ENCODE data around the gene PKMYT1.

PKMYT1 gene

GRCh38 chr16:2987833-2988232 is 7.6 kb upstream of the PKMYT1 start:
- Histone ChIP-seq H3K9ac (ENCODE audit: low read depth, low read length) (no peak overlapping the region), H3K4me2 (ENCODE audit: low read length) (no peak overlapping the region), H3K27me3 (ENCODE audit: control insufficient read depth, insufficient read depth, low read length) (no peaks in the 10 kb centered on the region), H3K4me1 (ENCODE audit: control insufficient read depth, insufficient read depth, low read length) (peaks cover 14% of the 10 kb centered on the region), H3K36me3 (ENCODE audit: insufficient read depth, low read length) (no peaks in the 10 kb centered on the region), H3K9me3 (replicated peaks; ENCODE audit: low read length) (no peaks in the 10 kb centered on the region), H3K4me3 (ENCODE audit: low read length) (no peak overlapping the region)

GRCh38 chr16:2987286-2987685 is 7.0 kb upstream of the PKMYT1 start:
- no peaks in the 10 kb centered on the region for H3K36me3 ChIP-seq (ENCODE audit: insufficient read depth, low read length)
- H3K9me3 ChIP-seq (replicated peaks; ENCODE audit: low read length): no peaks in the 10 kb centered on the region
- H3K4me2 ChIP-seq (ENCODE audit: low read length): no peak overlapping the region
- no peaks in the 10 kb centered on the region for H3K27me3 ChIP-seq (ENCODE audit: control insufficient read depth, insufficient read depth, low read length)
- H3K4me3 ChIP-seq (ENCODE audit: low read length): no peak overlapping the region
- H3K9ac ChIP-seq (ENCODE audit: low read depth, low read length): no peak overlapping the region
- peaks cover 14% of the 10 kb centered on the region for H3K4me1 ChIP-seq (ENCODE audit: control insufficient read depth, insufficient read depth, low read length)

GRCh38 chr16:2986623-2987188 is 6.5 kb upstream of the PKMYT1 start:
- Histone ChIP-seq H3K9ac (ENCODE audit: low read depth, low read length) (no peak overlapping the region), H3K9me3 (replicated peaks; ENCODE audit: low read length) (no peaks in the 10 kb centered on the region), H3K36me3 (ENCODE audit: insufficient read depth, low read length) (no peaks in the 10 kb centered on the region), H3K4me3 (ENCODE audit: low read length) (no peak overlapping the region), H3K4me1 (ENCODE audit: control insufficient read depth, insufficient read depth, low read length) (peaks cover 14% of the 10 kb centered on the region), H3K4me2 (ENCODE audit: low read length) (no peak overlapping the region), H3K27me3 (ENCODE audit: control insufficient read depth, insufficient read depth, low read length) (no peaks in the 10 kb centered on the region)

DNA sequence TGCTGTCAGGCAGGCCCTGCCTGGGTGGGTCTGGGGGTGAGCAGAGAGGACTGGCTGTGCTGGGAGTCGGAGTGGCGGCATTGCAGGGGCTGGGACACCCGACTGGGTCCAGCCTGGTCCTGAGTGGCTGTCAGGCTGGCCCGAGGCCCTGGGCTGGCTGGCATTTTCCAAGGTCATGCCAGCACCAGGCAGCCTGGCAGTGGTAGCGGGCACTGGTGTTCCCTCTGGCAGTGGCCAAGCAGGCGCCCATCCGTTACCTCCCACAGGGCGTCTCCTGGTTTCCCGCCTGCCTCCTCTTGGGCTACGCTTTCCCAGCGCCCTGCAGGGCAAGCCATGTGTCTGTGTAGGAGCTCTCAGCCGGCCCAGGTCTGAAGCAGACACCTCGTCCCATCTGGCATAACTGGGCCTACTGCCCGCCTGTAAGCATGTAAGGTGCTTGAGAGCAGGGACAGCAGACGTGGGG is 5.7 kb upstream of the PKMYT1 start:
- Histone ChIP-seq H3K4me3 (ENCODE audit: low read length) (no peak overlapping the region), H3K36me3 (ENCODE audit: insufficient read depth, low read length) (no peaks in the 10 kb centered on the region), H3K9ac (ENCODE audit: low read depth, low read length) (no peak overlapping the region), H3K27me3 (ENCODE audit: control insufficient read depth, insufficient read depth, low read length) (no peaks in the 10 kb centered on the region), H3K4me1 (ENCODE audit: control insufficient read depth, insufficient read depth, low read length) (peaks cover 15% of the 10 kb centered on the region), H3K9me3 (replicated peaks; ENCODE audit: low read length) (no peaks in the 10 kb centered on the region), H3K4me2 (ENCODE audit: low read length) (no peak overlapping the region)

DNA sequence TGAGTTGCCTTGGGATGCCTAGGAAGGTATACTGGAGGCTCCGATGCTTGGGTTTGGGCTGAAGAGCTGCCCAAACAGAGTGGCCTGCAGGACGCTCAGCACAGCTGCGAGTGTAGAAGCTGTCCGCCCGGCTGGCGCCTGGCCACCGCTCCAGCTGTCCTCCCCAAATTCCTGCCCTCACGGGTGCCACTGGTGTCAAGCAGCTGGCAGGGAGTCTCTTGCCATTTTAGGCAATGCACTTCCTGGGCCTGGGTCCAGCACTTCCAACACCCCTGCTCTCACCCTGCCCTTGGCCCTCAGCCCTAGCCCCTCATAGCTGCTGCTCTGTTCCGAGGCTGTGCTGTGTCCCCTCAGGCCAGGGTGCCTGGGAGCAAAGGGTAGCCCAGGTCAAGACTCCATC is 5.2 kb upstream of the PKMYT1 start:
- H3K9ac ChIP-seq (ENCODE audit: low read depth, low read length): no peak overlapping the region

DNA sequence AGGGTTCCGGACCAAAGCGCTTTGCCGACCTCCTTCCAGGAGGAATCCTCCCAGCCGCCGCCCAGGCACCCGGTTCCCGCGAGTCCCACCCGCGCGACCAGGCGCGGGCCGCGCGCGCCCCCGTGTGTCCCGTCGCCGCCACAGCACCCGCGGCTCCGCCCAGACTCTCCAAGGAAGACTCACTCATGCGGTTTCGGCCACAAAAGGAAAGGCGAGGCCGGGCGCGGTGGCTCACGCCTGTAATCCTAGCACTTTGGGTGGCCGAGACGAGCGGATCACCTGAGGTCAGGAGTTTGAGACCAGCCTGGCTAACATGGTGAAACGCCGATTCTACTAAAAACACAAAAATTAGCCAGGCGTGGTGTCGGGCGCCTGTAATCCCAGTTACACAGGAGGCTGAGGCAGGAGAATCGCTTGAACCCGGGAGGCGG is 3.5 kb upstream of the PKMYT1 start:
- Histone ChIP-seq H3K4me3 (ENCODE audit: low read length) (peak overlapping the region; percentile 60), H3K9me3 (replicated peaks; ENCODE audit: low read length) (no peaks in the 10 kb centered on the region), H3K27me3 (ENCODE audit: control insufficient read depth, insufficient read depth, low read length) (no peaks in the 10 kb centered on the region), H3K4me1 (ENCODE audit: control insufficient read depth, insufficient read depth, low read length) (peaks cover 26% of the 10 kb centered on the region), H3K9ac (ENCODE audit: low read depth, low read length) (peak overlapping the region; percentile 65), H3K36me3 (ENCODE audit: insufficient read depth, low read length) (no peaks in the 10 kb centered on the region), H3K4me2 (ENCODE audit: low read length) (peak overlapping the region; percentile 79)

More for the DNA sequence above, 5.2 kb upstream of the PKMYT1 start:
- no peak overlapping the region for H3K4me3 ChIP-seq (ENCODE audit: low read length)
- peaks cover 19% of the 10 kb centered on the region for H3K4me1 ChIP-seq (ENCODE audit: control insufficient read depth, insufficient read depth, low read length)
- H3K36me3 ChIP-seq (ENCODE audit: insufficient read depth, low read length): no peaks in the 10 kb centered on the region
- H3K4me2 ChIP-seq (ENCODE audit: low read length): no peak overlapping the region
- H3K9me3 ChIP-seq (replicated peaks; ENCODE audit: low read length): no peaks in the 10 kb centered on the region
- no peaks in the 10 kb centered on the region for H3K27me3 ChIP-seq (ENCODE audit: control insufficient read depth, insufficient read depth, low read length)

- Histone ChIP-seq H3K36me3 (ENCODE audit: insufficient read depth, low read length) (no peaks in the 10 kb centered on the region), H3K4me2 (ENCODE audit: low read length) (no peak overlapping the region), H3K4me1 (ENCODE audit: control insufficient read depth, insufficient read depth, low read length) (peaks cover 26% of the 10 kb centered on the region), H3K4me3 (ENCODE audit: low read length) (no peak overlapping the region), H3K9me3 (replicated peaks; ENCODE audit: low read length) (no peaks in the 10 kb centered on the region), H3K27me3 (ENCODE audit: control insufficient read depth, insufficient read depth, low read length) (no peaks in the 10 kb centered on the region), H3K9ac (ENCODE audit: low read depth, low read length) (no peak overlapping the region)
Observed at GRCh38 chr16:2982402-2982801, 2.2 kb upstream of the PKMYT1 start.

- no peaks in the 10 kb centered on the region for H3K36me3 ChIP-seq (ENCODE audit: insufficient read depth, low read length)
Observed at GRCh38 chr16:2981899-2982250, 1.6 kb upstream of the PKMYT1 start.

DNA sequence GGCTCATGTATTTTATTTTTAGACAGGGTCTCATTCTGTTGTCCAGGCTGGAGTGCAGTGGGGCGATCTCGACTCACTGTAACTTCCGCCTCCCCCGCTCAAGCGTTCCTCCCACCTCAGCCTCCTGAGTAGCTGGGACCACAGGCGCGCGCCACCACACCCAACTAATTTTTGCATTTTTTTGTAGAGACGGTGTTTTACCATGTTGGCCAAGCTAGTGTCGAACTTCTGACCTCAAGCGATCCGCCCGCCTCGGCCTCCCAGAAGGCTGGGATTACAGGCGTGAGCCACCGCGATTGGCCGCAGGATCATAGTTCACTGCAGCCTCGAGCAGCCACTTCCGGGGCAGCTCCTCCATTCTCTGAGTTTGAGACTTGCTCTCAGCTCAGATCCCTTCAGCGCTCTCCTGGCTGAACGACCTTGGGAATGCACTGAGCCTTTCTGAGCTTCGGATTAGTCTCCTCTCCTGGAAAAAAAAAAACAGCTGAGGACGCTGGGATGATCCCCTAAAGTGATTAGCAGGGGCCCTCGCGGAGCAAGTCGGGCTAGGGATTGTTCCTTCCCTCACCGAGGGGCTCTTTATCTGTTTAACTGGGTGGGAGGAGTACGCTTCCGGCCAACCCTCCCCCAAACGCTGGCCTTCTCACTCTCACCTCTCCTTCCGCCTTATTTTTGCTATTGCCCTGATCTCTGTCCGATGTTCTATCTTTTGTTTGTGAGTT is 1.1 kb upstream of the PKMYT1 start:
- Histone ChIP-seq H3K27me3 (ENCODE audit: control insufficient read depth, insufficient read depth, low read length) (no peaks in the 10 kb centered on the region), H3K36me3 (ENCODE audit: insufficient read depth, low read length) (no peaks in the 10 kb centered on the region), H3K4me1 (ENCODE audit: control insufficient read depth, insufficient read depth, low read length) (peaks cover 26% of the 10 kb centered on the region), H3K9ac (ENCODE audit: low read depth, low read length) (peak overlapping the region; percentile 97), H3K4me3 (ENCODE audit: low read length) (peak overlapping the region; percentile 83), H3K9me3 (replicated peaks; ENCODE audit: low read length) (no peaks in the 10 kb centered on the region), H3K4me2 (ENCODE audit: low read length) (peak overlapping the region; percentile 96)

More at GRCh38 chr16:2981899-2982250, 1.6 kb upstream of the PKMYT1 start:
- no peak overlapping the region for H3K4me2 ChIP-seq (ENCODE audit: low read length)
- H3K27me3 ChIP-seq (ENCODE audit: control insufficient read depth, insufficient read depth, low read length): no peaks in the 10 kb centered on the region
- peaks cover 26% of the 10 kb centered on the region for H3K4me1 ChIP-seq (ENCODE audit: control insufficient read depth, insufficient read depth, low read length)
- H3K9ac ChIP-seq (ENCODE audit: low read depth, low read length): no peak overlapping the region
- no peaks in the 10 kb centered on the region for H3K9me3 ChIP-seq (replicated peaks; ENCODE audit: low read length)
- no peak overlapping the region for H3K4me3 ChIP-seq (ENCODE audit: low read length)

- Histone ChIP-seq H3K4me3 (ENCODE audit: low read length) (peak overlapping the region; percentile 83), H3K9ac (ENCODE audit: low read depth, low read length) (peak overlapping the region; percentile 97), H3K4me2 (ENCODE audit: low read length) (peak overlapping the region; percentile 96)
Observed at GRCh38 chr16:2979669-2980226, 498 bp downstream of the PKMYT1 start.

DNA sequence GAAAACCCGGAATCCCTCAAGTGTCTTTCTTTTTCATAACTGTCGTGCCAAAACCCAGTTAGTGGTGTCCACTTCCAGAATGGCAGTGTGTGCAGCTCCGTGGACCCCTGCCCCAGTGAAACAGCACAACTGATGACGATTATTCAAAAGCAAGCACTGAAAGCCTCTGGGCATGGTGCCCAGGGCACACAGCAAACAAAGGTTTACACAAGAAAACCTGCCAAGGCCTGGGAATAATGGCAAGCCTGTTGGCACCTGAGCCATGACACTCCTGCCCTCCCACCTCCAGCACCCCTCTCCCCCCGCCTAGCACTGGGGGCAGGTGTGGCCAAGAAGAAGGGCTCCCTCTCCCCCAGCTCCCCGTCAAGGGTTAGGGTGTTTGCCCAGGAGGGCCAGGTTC is 2.8 kb downstream of the PKMYT1 start:
- H3K27me3 ChIP-seq (ENCODE audit: control insufficient read depth, insufficient read depth, low read length): no peaks in the 10 kb centered on the region
- no peaks in the 10 kb centered on the region for H3K9me3 ChIP-seq (replicated peaks; ENCODE audit: low read length)
- H3K4me3 ChIP-seq (ENCODE audit: low read length): no peak overlapping the region
- H3K9ac ChIP-seq (ENCODE audit: low read depth, low read length): no peak overlapping the region
- H3K4me1 ChIP-seq (ENCODE audit: control insufficient read depth, insufficient read depth, low read length): peaks cover 12% of the 10 kb centered on the region
- no peak overlapping the region for H3K4me2 ChIP-seq (ENCODE audit: low read length)
- no peaks in the 10 kb centered on the region for H3K36me3 ChIP-seq (ENCODE audit: insufficient read depth, low read length)

More at GRCh38 chr16:2979669-2980226, 498 bp downstream of the PKMYT1 start:
- H3K36me3 ChIP-seq (ENCODE audit: insufficient read depth, low read length): no peaks in the 10 kb centered on the region
- H3K27me3 ChIP-seq (ENCODE audit: control insufficient read depth, insufficient read depth, low read length): no peaks in the 10 kb centered on the region
- peaks cover 17% of the 10 kb centered on the region for H3K4me1 ChIP-seq (ENCODE audit: control insufficient read depth, insufficient read depth, low read length)
- H3K9me3 ChIP-seq (replicated peaks; ENCODE audit: low read length): no peaks in the 10 kb centered on the region

All from skeletal muscle satellite cell (primary cell).